ENCODE measurements around the gene GIPC1. TPM values are rescaled to one million over a fixed set of nuclear protein-coding genes. Genes with fewer than 3 reads are reported as not detected.

Gene GIPC1
- total and polyA plus RNA-seq, 9 of the 15 experiments (the other 6 are each of a cell fraction or from before 2014, with no cell fraction given) = 0.49 to 54.7 (median 24.8) TPM

- no peak for TF ChIP-seq YY1 (IDR thresholded peaks at IDR 0.05; ENCODE audit: borderline replicate concordance in 1 of 3, control insufficient read depth in 1 of 3, extremely low read depth in 1 of 3, insufficient read depth in 3 of 3, insufficient read length in 1 of 3, insufficient replicate concordance in 2 of 3, low read depth in 1 of 3, low read length in 2 of 3)
- TF ChIP-seq, protein P1, sequence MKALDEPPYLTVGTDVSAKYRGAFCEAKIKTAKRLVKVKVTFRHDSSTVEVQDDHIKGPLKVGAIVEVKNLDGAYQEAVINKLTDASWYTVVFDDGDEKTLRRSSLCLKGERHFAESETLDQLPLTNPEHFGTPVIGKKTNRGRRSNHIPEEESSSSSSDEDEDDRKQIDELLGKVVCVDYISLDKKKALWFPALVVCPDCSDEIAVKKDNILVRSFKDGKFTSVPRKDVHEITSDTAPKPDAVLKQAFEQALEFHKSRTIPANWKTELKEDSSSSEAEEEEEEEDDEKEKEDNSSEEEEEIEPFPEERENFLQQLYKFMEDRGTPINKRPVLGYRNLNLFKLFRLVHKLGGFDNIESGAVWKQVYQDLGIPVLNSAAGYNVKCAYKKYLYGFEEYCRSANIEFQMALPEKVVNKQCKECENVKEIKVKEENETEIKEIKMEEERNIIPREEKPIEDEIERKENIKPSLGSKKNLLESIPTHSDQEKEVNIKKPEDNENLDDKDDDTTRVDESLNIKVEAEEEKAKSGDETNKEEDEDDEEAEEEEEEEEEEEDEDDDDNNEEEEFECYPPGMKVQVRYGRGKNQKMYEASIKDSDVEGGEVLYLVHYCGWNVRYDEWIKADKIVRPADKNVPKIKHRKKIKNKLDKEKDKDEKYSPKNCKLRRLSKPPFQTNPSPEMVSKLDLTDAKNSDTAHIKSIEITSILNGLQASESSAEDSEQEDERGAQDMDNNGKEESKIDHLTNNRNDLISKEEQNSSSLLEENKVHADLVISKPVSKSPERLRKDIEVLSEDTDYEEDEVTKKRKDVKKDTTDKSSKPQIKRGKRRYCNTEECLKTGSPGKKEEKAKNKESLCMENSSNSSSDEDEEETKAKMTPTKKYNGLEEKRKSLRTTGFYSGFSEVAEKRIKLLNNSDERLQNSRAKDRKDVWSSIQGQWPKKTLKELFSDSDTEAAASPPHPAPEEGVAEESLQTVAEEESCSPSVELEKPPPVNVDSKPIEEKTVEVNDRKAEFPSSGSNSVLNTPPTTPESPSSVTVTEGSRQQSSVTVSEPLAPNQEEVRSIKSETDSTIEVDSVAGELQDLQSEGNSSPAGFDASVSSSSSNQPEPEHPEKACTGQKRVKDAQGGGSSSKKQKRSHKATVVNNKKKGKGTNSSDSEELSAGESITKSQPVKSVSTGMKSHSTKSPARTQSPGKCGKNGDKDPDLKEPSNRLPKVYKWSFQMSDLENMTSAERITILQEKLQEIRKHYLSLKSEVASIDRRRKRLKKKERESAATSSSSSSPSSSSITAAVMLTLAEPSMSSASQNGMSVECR (CRISPR knock-in tag; IDR thresholded peaks at IDR 0.05) = peak; percentile 52; the same call in 1 of the 2 replicates
- no peak for TF ChIP-seq RFX5 (IDR thresholded peaks at IDR 0.05; ENCODE audit: low read depth, low read length)
- TF ChIP-seq CREB3 (tag; conservative IDR thresholded peaks at IDR 0.05; ENCODE audit: low read depth) = no peak
- TF ChIP-seq ZBTB40 (IDR thresholded peaks at IDR 0.05) = peak; percentile 56
- no peak for TF ChIP-seq ZBTB40 (CRISPR knock-in tag; IDR thresholded peaks at IDR 0.05)
- TF ChIP-seq TRIM24 (IDR thresholded peaks at IDR 0.05) = peak in 1 of 2 experiments; percentile 56; a peak in 2 of 4 replicates
- no peak for TF ChIP-seq ZC3H4 (CRISPR knock-in tag; IDR thresholded peaks at IDR 0.05; ENCODE audit: borderline replicate concordance)
- no peak for TF ChIP-seq ZNF780A (CRISPR knock-in tag; IDR thresholded peaks at IDR 0.05)
- no peak for TF ChIP-seq FOXJ3 (CRISPR knock-in tag; IDR thresholded peaks at IDR 0.05)
Measured at GRCh38 chr19:14528419-14529253, 32.7 kb upstream of the GIPC1 start (continued).

Measured in K562 (cell line).